Measurements from ENCODE around the gene CBARP. TPM values are rescaled to one million over a fixed set of nuclear protein-coding genes. Genes with fewer than 3 reads are reported as not detected.

The CBARP gene
- total RNA-seq, 1 experiment from 2014 or later: 23.8 TPM

DNA sequence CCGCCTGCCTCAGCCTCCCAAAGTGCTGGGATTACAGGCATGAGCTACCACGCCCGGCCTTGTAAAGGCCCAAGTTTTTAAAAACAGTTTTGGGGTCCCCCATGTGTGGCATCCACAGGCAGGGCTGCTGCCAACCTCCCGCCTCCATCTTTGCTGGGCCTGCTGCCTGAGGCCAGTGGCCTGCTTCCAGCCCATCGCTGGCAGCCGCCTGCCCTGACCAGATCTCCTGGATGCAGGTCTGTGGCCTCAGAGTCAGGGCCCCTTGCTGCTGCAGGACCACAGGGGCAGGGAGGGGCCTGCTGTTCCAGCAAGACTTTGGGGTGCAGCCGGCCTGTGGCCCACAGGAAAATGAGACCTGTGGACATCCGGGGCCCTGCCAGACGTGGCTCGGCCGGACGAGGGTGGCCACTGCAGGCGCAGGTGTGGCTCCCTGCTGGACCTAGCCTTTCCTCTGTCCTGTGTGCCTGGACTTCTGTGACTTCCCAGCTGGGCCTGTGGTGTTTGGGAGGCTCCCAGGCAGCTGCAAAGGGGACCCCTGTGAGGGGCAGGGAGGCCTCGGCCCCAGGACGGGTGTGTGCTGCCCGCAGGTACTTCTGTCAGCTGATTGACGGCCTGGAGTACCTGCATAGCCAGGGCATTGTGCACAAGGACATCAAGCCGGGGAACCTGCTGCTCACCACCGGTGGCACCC, 17.9 kb downstream of the CBARP start:
- ChIA-PET POLR2A (no interaction called here), RAD21 (ENCODE audit: low non-redundant PET in 1 of 2, low total read pairs in 2 of 2, uncharacterized antibody in 2 of 2, unreplicated experiment in 2 of 2) (no interaction called here), CTCF (interaction anchor here (0.6 kb wide), 1 partner anchor 8 kb away, joined by 3 read pairs; no protein-coding TSS in a partner anchor)
- no peaks in the 10 kb centered on the region for H4K20me1 ChIP-seq (ENCODE audit: insufficient read depth)
- H3K9ac ChIP-seq (ENCODE audit: low read length): no peak overlapping the region
- H3K4me1 ChIP-seq (ENCODE audit: control insufficient read depth in 1 of 2, insufficient read depth in 2 of 2, low read length in 2 of 2): peaks cover 8 to 34% of the 10 kb centered on the region in 2 experiments
- no peak overlapping the region for H2AFZ ChIP-seq (ENCODE audit: low read depth, low read length, poor library complexity, severe bottlenecking)
- H3K9me3 ChIP-seq (ENCODE audit: control insufficient read depth in 1 of 2, insufficient read depth in 1 of 2, low read depth in 1 of 2, low read length in 2 of 2): no peaks in the 10 kb centered on the region
- H3K9me2 ChIP-seq (ENCODE audit: insufficient read depth): no peaks in the 10 kb centered on the region
- TF ChIP-seq ZFX (IDR thresholded peaks at IDR 0.05): no peak
- no peak for TF ChIP-seq SIN3A (IDR thresholded peaks at IDR 0.05; ENCODE audit: low read depth)
- no peak for TF ChIP-seq SRF (IDR thresholded peaks at IDR 0.05; ENCODE audit: low read depth)
- TF ChIP-seq, protein P1, sequence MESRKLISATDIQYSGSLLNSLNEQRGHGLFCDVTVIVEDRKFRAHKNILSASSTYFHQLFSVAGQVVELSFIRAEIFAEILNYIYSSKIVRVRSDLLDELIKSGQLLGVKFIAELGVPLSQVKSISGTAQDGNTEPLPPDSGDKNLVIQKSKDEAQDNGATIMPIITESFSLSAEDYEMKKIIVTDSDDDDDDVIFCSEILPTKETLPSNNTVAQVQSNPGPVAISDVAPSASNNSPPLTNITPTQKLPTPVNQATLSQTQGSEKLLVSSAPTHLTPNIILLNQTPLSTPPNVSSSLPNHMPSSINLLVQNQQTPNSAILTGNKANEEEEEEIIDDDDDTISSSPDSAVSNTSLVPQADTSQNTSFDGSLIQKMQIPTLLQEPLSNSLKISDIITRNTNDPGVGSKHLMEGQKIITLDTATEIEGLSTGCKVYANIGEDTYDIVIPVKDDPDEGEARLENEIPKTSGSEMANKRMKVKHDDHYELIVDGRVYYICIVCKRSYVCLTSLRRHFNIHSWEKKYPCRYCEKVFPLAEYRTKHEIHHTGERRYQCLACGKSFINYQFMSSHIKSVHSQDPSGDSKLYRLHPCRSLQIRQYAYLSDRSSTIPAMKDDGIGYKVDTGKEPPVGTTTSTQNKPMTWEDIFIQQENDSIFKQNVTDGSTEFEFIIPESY (IDR thresholded peaks at IDR 0.05; ENCODE audit: extremely low read depth, insufficient replicate concordance, low read length): no peak
- TF ChIP-seq EZH2 (IDR thresholded peaks at IDR 0.05): no peak
- no peak for TF ChIP-seq CBX3 (IDR thresholded peaks at IDR 0.05; ENCODE audit: low read depth)
- TF ChIP-seq REST (IDR thresholded peaks at IDR 0.05; ENCODE audit: low read depth): no peak
- TF ChIP-seq FOSL1 (IDR thresholded peaks at IDR 0.05; ENCODE audit: low read depth): no peak
- TF ChIP-seq ELF1 (IDR thresholded peaks at IDR 0.05; ENCODE audit: borderline replicate concordance, low read depth): no peak
- no peak for TF ChIP-seq ZNF274 (IDR thresholded peaks at IDR 0.05; ENCODE audit: low read depth, low read length)
- H3K27ac ChIP-seq (ENCODE audit: low read depth, low read length): no peak overlapping the region; the same call in 1 of the 2 replicates
- DNase-seq (ENCODE audit: low read depth, low spot score): no peak
- H3K79me2 ChIP-seq (ENCODE audit: insufficient read depth, low read length): peaks cover 53% of the 10 kb centered on the region
- H3K4me2 ChIP-seq (ENCODE audit: low read length): no peak overlapping the region
- BruUV-seq (replicated peaks): no TSS peak
- H3K36me3 ChIP-seq (ENCODE audit: control insufficient read depth in 1 of 2, insufficient read depth in 2 of 2, low read length in 2 of 2): peaks cover 2 to 6% of the 10 kb centered on the region in 2 experiments; a peak in 2 of 4 replicates
- no peak overlapping the region for H3K4me3 ChIP-seq (replicated peaks in 1 of 2; ENCODE audit: low read depth in 1 of 2, low read length in 2 of 2)
- intact Hi-C loops (cut with micrococcal nuclease): no loop called here
- H3K27me3 ChIP-seq (ENCODE audit: insufficient read depth, low read length): no peaks in the 10 kb centered on the region
- no peak for ATAC-seq
